SKM-1 (cell line): ENCODE results near the gene CCNF.
"Not testable (repeated sequence)": the region's sequence is repeated elsewhere in the genome, so short reads cannot be mapped to it uniquely, and the experiment has no call there.

Experiments used
- DNase-seq: peaks from one replicate; lab custom pipeline; 2025; ENCODE audit not compliant: unreplicated experiment; lab: John Stamatoyannopoulos, UW

CCNF gene

GRCh38 chr16:2429034-2429770 lies at the start of gene CCNF:
TSS of gene CCNF (plus strand) at chr16:2429447. CDS start at chr16:2429482, 35 bp downstream.
- DNase-seq = peak; percentile 84

- no peak for DNase-seq
These were observed 45.7 kb upstream of the CCNF start for GRCh38 chr16:2383501-2383900.

GRCh38 chr16:2384426-2384825 lies 44.8 kb upstream of the CCNF start:
- no peak for DNase-seq

GRCh38 chr16:2385190-2385836 lies 43.9 kb upstream of the CCNF start:
- DNase-seq = no peak

GRCh38 chr16:2385982-2386381 lies 43.3 kb upstream of the CCNF start:
- not testable (repeated sequence) for DNase-seq

GRCh38 chr16:2386990-2387389 lies 42.3 kb upstream of the CCNF start:
- DNase-seq = no peak

- no peak for DNase-seq
These were observed 40.9 kb upstream of the CCNF start for GRCh38 chr16:2388139-2388874.

- DNase-seq = no peak
These were observed 40.3 kb upstream of the CCNF start for GRCh38 chr16:2388875-2389433.

- DNase-seq = no peak
These were observed 37.2 kb upstream of the CCNF start for GRCh38 chr16:2392025-2392424.

- no peak for DNase-seq
These were observed 30.7 kb upstream of the CCNF start for GRCh38 chr16:2398520-2398919.

- DNase-seq = no peak
These were observed 25.1 kb upstream of the CCNF start for GRCh38 chr16:2404099-2404498.

- DNase-seq = no peak
These were observed 14.2 kb upstream of the CCNF start for GRCh38 chr16:2415085-2415484.

GRCh38 chr16:2420035-2420434 lies 9.2 kb upstream of the CCNF start:
- no peak for DNase-seq

GRCh38 chr16:2422123-2422867 lies 7.0 kb upstream of the CCNF start:
- no peak for DNase-seq

- DNase-seq = no peak
These were observed 4.9 kb upstream of the CCNF start for GRCh38 chr16:2424061-2425007.

GRCh38 chr16:2425008-2425518 lies 4.2 kb upstream of the CCNF start:
- DNase-seq = no peak

- no peak for DNase-seq
These were observed 3.3 kb upstream of the CCNF start for GRCh38 chr16:2425825-2426430.

GRCh38 chr16:2426941-2427361 lies 2.3 kb upstream of the CCNF start:
- DNase-seq = no peak

- DNase-seq = no peak
These were observed 1.7 kb upstream of the CCNF start for GRCh38 chr16:2427526-2427925.
